H54 (cell line): ENCODE results near the gene HLA-DOA.
A peak's percentile ranks its signal among the peaks of the same experiment; 100 is the strongest.

ENCODE experiments used
- DNase-seq: peaks from one replicate; pipeline ENCODE4 v3.0.0; 2011; ENCODE audit warnings: low spot score, mixed read lengths; ENCODE audit not compliant: insufficient read length
- FAIRE-seq: peaks from 3 replicates; lab custom pipeline; 2011; peaks lifted over from hg19 to GRCh38; lab: Jason Lieb, UNC
- POLR2A ChIP-seq: IDR thresholded peaks from 2 replicates; pipeline ENCODE4 v1.6.1; 2011; ENCODE audit warnings: low read depth, mild to moderate bottlenecking, low read length

Gene HLA-DOA

DNA sequence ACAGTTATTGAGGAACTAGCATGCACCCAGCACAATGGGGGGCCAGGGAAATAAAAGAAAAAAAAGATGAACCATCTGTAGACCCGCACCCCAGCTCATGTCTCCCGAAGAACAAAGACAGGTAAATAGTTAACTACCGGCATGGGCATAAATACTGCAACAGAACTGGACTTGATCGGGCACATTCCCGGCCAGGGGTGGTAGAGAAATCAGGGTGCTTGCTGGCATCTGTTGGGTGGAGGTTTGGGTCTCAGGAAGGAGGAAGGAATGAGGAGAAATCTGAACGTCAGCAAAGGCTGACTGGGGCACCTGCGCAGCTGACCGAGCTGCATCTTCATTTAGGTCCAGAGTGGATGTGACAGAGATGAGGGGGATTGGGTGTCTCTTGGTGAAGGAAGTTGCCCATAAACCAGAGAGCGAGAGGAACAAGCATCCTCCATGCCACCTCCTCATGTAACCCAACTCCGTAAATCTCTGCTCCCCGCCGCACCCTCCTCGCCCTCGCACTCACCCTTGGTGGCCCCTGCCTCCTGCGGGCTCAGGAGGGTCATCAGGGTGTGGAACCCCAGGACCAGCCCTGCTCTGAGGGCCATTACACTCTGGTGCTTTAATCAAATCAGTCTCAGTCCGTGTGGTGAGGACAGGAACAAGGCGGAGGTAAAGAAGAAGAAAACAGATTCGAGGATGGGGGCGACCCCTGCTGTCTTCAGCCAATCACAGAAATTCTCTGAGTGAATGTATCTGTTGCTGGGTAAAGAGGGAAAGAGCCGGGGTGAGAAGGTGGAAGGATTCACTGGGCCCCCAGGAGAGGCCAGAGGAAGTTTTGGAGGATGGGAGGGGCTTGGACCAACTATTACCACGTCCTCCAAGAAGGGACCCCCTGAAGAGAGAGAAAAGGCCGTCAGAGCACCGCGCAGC is at the start of gene HLA-DOA:
Gene HLA-DOA (minus strand): TSS at position 648 of the 918 bp plus-strand sequence.
- peak; percentile 17 for DNase-seq
- FAIRE-seq: no peak
- TF ChIP-seq POLR2A: no peak

DNA sequence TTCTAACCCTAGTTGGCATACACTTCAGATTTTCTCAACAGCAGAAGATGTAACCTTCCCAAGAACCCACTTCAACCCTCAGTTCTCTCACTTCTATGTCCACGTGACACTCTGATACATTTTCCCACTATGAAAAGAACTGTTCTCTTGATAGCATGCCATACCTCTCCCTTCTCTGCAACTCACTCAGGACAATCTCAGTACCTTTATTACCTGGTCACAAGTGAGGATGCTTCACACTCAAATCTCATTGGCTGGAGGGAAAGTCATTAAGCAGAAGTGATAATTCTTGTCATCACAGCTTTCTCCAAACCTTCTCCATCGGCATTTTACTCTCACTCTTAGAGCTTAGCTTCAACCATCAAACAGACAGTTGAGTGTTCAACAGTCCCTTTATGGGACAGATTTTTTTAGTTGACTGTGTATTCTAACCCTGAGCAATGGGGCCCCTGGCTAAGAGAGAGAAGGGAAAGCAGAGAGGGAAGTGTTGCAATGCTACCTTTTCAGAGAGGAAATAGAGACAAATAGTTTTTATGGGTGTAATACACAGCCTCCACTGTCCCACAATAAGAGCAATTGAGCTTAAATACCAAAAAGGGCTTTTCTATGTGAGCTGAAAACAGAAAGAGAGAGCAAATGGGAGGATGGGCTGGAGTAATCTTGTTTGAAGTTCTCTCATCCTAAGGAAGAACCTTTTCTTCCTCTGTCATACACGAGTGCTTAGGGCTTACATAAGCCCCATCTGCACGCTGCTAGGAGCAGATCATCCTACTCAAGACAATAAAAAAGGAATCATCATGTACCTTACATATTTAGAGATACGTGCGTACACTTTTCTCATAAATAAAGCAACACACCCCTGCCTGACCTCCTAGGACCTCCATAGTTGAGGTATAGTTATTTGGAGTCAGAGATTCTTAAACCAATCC is 48.1 kb upstream of the HLA-DOA start:
- FAIRE-seq: no peak
- no peak for TF ChIP-seq POLR2A
- DNase-seq: no peak

DNA sequence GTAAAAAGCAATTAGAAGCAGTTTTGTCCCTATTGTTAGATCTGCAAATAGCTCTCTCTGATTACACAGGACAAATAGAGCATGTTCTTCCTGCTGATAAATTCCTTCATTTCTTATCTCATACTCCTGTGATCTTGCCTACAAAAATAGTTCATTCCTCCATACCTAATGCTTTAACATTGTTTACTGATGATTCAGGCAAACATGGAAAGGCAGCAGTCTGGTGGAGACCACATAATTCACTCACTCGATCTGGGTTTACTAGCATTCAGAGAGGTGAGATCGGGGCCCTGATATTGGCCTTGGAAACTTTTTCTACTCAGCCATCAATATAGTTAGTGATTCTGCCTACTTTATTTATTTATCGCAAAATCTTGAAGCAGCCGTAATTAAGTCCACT is 43.8 kb upstream of the HLA-DOA start:
- FAIRE-seq (no peak), DNase-seq (no peak)
- TF ChIP-seq POLR2A: no peak

DNA sequence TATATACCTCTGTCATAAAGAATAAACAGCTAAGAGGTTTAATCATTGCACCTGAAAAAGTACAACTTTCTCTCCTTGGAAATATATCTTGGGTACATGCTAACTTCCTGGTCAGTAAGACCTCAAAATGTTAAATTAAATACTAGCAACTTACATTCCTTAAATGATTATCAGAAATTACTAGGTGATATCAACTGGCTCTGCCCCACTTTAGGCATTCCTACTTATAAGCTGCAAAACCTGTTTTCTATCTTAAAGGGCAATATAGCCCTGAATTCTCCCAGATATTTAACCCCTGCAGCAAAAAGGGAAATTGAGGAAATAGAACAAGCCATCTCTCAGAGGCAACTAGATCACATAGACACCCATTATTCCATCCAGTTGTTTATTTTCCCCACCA is 43.2 kb upstream of the HLA-DOA start:
- no peak for TF ChIP-seq POLR2A
- no peak for FAIRE-seq
- DNase-seq: no peak

DNA sequence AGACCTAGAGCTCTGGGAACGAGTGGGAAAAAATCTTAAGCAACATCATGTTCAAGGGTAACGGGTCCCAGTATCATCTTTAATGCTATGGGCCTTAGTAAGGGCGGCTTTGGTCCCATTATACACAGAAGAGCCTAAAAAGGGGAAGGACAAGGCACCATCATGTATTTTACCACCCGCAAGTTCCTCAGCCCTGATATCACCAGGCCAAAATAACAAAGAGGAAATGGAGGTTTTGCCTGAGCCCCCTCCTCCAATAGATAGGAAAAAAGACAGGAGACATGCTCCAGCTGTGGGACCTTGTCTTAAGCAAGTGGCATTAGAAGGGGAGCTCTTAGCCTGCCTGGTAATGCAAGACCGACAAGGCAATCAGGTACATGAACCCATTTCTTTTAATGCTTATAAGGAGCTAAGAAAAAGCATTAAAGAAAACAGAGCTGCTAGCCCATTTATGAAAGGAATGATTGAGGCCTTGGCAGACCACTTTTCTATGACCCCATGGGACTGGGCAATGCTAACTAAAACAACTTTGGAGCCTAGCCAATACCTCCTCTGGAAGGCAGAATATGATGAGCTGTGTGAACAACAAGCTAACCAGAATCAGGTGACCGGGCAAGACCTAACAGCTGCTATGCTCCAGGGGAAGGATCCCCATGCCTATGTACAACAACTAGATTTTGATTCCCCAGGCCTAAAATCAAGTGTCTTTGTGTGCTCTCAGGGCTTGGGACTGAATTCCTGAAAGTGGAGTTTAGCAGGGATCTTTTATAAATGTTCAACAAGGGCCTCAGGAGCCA is 40.8 kb upstream of the HLA-DOA start:
- DNase-seq (no peak), FAIRE-seq (no peak)
- no peak for TF ChIP-seq POLR2A

DNA sequence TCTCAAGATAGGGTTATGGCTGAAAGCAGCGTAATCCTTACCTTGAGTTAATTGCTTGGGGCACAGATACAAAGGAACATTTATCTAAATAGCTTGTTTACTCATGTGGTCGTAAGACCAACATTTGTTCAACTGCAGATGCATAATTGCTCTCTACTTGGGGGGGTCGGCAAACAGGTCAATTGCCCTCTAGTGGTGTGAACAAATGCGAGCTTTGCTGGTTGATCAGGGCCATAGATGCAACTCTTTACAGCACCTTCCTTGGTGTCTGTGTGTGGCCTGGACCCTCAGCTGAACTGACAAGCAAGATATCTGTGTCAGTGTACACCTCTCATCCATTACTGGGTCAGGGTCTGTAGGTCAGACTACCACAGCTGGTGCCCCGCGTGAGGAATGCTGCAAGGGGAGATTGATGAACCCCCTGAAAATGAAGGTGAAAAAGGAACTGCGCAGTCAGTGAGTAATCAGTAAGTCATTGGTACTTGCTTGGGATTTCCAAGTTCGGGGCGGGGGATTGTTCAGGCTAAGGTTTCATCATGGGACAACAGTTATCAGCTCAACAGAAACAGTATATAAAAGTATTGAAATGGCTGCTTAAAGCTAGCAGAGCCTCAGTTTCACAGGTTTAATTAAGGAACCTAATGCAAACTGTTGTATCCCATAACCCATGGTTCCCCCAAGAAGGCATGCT is 40.1 kb upstream of the HLA-DOA start:
- DNase-seq (no peak), FAIRE-seq (no peak)
- TF ChIP-seq POLR2A: no peak

DNA sequence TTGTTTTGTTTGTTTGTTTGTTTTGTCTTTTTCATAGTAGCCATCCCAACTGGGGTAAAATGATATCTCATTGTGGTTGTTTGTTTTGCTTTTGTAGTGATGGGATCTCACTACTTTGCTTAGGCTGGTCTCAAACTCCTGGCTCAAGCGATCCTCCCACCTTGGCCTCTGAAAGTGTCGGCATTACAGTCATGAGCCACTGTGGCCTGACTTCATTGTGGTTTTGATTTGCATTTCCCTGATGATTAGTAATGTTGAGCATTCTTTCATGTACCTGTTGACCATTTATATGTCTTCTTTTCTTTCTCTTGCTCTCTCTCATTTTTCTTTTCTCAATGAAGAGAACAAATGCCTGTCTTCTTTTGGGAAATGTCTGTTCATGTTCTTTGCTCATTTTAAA is 30.8 kb upstream of the HLA-DOA start:
- DNase-seq: no peak
- FAIRE-seq: no peak
- no peak for TF ChIP-seq POLR2A

DNA sequence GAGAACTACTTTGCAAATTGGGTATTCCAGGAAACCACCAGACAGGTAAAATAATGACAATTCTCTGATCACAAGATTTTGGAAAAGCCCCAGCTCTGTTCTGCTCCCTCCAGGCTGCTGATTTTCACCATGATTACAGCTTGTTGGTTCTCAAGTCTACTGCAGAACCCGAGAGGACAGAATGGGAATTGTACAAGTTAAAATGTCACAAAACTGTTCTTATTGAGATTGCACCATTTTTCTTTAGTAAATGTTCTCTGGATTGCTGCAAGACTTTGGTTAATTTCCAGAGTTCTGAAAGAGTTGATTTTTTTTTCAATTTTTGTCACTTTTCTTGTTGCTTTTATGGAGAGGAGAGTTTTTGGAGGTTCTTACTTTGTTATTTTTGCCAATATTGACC is 27.1 kb upstream of the HLA-DOA start:
- no peak for FAIRE-seq
- no peak for DNase-seq
- TF ChIP-seq POLR2A: no peak

DNA sequence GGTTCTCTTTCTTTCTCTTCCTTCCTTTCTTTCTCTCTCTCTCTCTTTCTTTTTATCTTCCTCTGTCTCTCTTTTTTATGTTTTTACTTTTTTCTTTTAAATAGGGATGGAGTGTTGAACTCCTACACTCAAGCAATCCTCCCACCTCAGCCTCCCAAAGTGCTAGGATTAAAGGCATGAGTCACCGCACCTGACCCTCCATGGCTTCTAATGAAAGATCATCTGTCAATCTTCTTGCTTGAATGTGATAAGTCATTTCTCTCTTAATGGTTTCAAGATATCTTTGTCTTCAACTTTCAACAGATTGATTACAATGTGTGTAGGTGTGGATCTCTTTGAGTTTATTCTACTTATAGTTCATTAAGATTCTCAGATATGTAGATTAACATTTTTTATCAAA is 25.2 kb upstream of the HLA-DOA start:
- DNase-seq: no peak
- TF ChIP-seq POLR2A: no peak
- no peak for FAIRE-seq

DNA sequence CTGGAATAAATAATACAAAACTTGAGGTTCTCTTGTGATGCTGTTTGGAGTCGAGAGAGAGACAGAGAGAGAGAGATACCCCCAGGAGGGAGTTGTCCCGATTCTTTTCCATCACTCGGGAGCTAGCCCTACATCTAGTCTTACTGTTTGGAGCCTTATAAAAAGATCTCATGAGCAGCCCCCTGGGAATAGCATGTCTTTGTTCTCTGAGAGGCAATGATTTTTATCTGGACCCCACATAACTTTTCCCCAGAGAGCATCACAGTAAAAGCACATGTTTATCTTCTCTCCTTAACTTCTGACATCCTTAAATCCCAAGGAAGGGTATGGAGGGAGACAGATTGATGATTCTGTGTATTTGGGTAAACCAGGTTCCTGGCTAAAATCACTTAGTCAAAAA is 20.9 kb upstream of the HLA-DOA start:
- DNase-seq (no peak), FAIRE-seq (no peak)

DNA sequence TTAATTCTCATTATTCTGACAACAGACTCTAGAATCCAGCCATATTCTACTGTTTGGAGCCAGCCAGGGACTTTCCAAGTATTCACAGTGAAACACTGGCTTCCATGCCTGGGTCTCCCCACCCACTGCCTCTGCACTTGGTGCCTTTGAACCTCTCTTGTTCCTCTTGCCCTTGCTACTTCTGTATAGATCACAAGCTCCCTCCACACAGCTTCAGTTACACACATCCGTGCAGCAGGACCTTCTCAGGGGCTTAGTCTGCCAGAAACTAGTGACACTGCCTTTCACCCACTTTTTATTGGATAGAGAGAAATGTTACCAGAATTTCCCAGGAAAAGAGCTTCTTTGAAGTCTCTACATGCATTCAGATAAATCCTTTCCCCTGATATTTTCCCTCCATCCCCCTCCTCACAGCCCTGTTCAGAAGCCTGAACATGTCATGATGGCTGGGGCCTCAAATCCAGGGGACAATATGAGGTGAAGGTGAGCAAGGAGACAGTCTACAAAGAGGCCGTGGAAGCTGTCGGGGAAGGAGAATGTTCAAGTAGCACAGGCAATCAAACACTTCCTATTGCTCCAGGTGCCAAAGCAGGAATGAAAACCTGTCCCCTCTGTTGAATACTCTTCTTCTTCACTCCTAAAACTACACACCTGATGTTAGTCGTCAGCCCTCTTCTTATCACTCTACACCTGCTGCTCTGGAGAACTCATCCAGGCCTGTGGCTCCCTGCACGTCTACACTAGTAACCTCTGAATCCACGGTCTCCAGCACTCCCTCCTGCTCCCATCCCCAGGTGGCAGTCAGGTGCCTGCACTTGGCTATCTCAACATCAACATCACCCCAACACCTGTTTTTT is 20.2 kb upstream of the HLA-DOA start:
- no peak for DNase-seq
- TF ChIP-seq POLR2A: no peak
- no peak for FAIRE-seq

More for the DNA sequence above, 20.9 kb upstream of the HLA-DOA start:
- no peak for TF ChIP-seq POLR2A
